NCI-H2227 treated with DMSO at 0.1 percent for 48 hours (cell line): Measurements from ENCODE around the gene MAP3K2.

Source experiments
- DNase-seq: peaks from one replicate; lab custom pipeline; 2025; lab: John Stamatoyannopoulos, UW

The MAP3K2 gene, protein sequence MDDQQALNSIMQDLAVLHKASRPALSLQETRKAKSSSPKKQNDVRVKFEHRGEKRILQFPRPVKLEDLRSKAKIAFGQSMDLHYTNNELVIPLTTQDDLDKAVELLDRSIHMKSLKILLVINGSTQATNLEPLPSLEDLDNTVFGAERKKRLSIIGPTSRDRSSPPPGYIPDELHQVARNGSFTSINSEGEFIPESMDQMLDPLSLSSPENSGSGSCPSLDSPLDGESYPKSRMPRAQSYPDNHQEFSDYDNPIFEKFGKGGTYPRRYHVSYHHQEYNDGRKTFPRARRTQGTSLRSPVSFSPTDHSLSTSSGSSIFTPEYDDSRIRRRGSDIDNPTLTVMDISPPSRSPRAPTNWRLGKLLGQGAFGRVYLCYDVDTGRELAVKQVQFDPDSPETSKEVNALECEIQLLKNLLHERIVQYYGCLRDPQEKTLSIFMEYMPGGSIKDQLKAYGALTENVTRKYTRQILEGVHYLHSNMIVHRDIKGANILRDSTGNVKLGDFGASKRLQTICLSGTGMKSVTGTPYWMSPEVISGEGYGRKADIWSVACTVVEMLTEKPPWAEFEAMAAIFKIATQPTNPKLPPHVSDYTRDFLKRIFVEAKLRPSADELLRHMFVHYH

DNA sequence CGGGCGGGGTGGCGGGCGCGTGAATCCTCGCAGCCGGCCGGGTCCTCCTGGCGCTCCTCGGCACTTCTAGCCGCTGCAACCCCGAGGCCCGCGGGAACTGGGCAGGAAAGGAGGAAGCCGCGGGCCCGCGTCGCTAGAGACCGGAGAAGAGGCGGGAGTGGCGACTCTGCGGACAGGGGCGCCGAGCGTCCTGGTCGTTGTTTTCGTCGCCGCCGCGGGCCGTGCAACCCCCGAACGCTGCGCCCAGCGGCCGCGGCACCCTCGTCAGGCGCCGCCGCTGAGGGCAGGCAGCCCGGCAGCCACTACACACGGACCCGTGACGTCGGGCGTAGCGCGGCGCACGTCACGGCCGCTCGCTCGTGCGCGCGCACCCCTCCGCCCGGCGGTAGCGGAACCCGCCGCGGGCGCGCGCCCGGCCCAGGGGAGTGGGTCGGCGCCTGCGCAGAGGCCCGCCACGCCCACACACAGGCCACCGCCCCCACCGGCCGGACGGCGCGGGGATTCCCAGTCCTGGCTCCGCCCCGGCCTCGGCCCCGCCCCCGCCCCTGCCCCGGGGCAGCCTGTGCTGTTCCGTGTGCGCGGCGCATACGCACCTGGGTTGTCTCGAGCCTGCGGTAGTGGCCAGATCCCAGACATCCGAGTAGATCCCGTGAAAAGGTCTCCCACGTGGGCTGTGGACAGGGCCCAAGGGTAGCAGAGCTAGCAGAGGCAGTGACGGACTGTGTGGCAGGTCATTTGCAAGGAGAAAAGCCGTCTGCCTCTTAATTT is at the start of gene MAP3K2:
Gene MAP3K2, minus strand, starts transcription at position 321 of the 768 bp plus-strand sequence. CDS start 44,846 bp downstream, outside the sequence.
- peak; percentile 95 for DNase-seq

DNA sequence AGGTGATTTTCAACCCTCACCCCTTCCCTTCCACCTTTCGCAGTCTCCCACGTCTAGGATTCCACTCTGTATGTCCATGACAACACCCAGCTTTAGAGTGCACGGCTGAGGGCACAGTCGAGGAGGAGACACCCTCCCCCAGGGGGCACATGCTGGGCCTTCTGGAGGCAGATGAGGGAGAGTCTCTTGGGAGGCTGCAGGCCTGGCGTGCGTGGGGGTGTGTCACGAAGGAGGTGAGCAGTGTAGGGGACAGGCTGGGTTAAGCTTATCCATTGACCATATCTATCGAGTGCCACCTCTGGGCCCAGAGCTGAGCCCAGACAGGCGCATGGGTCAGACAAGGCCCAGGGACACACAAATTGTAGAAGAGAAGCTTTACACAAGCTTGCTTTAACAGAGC is 49.3 kb upstream of the MAP3K2 start:
- DNase-seq = no peak

DNA sequence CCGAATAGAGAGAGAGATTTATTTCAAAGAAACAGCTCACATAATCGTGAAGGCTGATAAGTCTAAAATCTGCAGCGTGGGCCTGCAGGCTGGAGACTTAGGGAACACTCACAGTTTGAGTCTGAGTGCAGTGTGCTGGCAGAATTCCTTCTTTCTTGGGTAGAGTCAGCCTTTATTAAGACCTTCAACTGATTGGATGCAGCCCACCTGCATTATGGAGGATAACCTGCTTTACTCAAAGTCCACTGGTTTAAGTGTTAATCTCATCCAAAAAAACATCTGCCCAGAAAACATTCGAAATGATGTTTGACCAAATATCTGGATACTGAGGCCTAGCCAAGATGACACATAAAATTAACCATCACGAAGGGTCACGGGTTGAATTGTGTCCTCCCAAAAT is 46.7 kb upstream of the MAP3K2 start:
- no peak for DNase-seq

DNA sequence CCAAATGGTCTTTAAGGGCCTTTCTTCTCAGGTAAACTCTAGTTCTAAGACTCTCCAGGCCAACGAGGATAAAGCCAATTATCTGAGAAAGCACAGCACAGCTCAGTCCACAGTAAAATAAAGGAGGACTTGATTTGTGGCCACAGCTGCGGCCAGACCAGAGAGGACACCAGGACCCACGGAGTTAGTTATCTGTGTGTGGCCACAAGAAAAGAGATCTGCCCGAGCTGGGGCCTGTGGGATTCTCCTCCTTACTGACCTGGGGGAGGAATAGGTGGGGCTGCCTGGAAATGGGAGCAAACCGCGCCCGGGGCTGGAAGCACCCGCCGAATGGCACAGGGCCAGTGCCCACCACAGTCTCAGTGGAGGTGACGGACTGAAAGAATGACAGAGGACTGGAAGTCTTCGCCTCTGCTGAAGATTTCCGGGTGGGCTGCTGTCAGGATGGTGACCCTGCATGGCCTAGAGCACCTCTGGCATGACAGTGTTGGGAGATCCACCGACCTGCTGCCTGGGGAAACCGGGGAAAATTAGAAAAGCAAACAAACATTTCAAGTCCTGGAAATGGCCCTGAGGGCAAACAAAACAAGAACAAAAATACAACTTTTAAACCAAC is 43.7 kb upstream of the MAP3K2 start:
- no peak for DNase-seq

DNA sequence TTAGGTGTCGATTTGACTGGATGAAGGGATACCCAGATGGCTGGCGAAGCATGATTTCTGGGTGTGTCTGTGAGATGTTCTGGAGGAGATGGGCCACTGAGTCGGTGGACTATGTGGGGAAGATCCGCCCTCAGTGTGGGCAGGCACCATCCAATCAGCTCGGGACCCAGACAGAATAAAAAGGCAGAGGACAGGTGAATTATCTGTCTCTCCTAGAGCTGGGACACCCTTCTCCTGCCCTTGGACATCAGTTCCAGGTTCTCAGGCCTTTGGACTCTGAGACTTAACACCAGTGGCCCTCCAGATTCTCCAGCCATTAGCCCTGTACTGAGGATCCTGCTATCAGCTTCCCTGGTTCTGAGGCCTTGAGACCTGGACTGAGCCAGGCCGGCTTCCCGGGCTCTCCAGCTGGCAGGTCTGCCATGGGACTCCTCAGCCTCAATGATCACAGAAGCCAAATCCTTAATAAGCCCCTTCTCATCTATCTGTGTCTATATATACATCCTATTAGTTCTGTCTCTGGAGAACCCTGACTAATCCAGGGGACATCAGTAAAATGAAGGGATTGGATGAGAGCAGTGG is 42.2 kb upstream of the MAP3K2 start:
- DNase-seq = no peak

DNA sequence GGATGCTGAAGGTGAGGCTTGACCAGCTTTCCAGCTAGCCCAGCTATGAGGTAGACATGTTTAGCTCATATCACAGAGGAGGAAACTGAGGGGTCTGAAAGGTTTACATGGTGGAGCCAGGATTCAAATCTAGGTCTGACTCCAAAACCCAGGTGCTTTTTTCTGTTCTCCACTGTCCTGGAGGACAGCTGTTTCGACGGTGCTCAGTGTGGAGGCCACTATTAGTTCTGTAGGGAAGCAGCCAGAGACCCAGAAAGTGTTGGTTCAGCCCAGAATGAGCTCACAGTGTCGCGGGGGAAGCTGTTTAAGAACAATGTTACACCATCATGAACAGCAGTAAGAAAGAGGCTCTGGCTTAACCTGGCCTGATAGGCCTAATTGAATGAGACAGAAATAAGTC is 41.5 kb upstream of the MAP3K2 start:
- DNase-seq = no peak

DNA sequence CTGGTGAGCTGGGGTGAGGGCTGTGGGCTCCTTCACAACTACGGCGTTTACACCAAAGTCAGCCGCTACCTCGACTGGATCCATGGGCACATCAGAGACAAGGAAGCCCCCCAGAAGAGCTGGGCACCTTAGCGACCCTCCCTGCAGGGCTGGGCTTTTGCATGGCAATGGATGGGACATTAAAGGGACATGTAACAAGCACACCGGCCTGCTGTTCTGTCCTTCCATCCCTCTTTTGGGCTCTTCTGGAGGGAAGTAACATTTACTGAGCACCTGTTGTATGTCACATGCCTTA is 41.0 kb upstream of the MAP3K2 start:
- DNase-seq = no peak

DNA sequence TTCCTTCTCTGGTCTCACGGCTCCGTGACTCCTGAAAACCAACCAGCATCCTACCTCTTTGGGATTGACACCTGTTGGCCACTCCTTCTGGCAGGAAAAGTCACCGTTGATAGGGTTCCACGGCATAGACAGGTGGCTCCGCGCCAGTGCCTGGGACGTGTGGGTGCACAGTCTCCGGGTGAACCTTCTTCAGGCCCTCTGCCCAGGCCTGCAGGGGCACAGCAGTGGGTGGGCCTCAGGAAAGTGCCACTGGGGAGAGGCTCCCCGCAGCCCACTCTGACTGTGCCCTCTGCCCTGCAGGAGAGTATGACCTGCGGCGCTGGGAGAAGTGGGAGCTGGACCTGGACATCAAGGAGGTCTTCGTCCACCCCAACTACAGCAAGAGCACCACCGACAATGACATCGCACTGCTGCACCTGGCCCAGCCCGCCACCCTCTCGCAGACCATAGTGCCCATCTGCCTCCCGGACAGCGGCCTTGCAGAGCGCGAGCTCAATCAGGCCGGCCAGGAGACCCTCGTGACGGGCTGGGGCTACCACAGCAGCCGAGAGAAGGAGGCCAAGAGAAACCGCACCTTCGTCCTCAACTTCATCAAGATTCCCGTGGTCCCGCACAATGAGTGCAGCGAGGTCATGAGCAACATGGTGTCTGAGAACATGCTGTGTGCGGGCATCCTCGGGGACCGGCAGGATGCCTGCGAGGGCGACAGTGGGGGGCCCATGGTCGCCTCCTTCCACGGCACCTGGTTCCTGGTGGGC is 40.5 kb upstream of the MAP3K2 start:
- no peak for DNase-seq

DNA sequence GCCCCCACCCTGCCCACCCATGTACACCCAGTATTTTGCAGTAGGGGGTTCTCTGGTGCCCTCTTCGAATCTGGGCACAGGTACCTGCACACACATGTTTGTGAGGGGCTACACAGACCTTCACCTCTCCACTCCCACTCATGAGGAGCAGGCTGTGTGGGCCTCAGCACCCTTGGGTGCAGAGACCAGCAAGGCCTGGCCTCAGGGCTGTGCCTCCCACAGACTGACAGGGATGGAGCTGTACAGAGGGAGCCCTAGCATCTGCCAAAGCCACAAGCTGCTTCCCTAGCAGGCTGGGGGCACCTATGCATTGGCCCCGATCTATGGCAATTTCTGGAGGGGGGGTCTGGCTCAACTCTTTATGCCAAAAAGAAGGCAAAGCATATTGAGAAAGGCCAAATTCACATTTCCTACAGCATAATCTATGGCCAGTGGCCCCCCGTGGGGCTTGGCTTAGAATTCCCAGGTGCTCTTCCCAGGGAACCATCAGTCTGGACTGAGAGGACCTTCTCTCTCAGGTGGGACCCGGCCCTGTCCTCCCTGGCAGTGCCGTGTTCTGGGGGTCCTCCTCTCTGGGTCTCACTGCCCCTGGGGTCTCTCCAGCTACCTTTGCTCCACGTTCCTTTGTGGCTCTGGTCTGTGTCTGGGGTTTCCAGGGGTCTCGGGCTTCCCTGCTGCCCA is 39.7 kb upstream of the MAP3K2 start:
- DNase-seq = no peak

DNA sequence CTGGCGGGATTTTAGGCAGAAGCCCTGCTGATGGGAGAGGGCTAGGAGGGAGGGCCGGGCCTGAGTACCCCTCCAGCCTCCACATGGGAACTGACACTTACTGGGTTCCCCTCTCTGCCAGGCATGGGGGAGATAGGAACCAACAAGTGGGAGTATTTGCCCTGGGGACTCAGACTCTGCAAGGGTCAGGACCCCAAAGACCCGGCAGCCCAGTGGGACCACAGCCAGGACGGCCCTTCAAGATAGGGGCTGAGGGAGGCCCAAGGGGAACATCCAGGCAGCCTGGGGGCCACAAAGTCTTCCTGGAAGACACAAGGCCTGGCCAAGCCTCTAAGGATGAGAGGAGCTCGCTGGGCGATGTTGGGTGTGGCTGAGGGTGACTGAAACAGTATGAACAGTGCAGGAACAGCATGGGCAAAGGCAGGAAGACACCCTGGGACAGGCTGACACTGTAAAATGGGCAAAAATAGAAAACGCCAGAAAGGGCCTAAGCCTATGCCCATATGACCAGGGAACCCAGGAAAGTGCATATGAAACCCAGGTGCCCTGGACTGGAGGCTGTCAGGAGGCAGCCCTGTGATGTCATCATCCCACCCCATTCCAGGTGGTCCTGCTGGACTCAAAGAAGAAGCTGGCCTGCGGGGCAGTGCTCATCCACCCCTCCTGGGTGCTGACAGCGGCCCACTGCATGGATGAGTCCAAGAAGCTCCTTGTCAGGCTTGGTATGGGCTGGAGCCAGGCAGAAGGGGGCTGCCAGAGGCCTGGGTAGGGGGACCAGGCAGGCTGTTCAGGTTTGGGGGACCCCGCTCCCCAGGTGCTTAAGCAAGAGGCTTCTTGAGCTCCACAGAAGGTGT is 39.0 kb upstream of the MAP3K2 start:
- no peak for DNase-seq

DNA sequence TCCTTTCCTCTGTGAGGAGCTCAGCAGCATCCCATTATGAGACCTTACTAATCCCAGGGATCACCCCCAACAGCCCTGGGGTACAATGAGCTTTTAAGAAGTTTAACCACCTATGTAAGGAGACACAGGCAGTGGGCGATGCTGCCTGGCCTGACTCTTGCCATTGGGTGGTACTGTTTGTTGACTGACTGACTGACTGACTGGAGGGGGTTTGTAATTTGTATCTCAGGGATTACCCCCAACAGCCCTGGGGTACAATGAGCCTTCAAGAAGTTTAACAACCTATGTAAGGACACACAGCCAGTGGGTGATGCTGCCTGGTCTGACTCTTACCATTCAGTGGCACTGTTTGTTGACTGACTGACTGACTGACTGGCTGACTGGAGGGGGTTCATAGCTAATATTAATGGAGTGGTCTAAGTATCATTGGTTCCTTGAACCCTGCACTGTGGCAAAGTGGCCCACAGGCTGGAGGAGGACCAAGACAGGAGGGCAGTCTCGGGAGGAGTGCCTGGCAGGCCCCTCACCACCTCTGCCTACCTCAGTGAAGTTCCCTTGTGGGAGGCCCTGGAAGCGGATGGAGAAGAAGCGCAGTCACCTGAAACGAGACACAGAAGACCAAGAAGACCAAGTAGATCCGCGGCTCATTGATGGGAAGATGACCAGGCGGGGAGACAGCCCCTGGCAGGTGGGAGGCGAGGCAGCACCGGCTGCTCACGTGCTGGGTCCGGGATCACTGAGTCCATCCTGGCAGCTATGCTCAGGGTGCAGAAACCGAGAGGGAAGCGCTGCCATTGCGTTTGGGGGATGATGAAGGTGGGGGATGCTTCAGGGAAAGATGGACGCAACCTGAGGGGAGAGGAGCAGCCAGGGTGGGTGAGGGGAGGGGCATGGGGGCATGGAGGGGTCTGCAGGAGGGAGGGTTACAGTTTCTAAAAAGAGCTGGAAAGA is 38.0 kb upstream of the MAP3K2 start:
- no peak for DNase-seq

DNA sequence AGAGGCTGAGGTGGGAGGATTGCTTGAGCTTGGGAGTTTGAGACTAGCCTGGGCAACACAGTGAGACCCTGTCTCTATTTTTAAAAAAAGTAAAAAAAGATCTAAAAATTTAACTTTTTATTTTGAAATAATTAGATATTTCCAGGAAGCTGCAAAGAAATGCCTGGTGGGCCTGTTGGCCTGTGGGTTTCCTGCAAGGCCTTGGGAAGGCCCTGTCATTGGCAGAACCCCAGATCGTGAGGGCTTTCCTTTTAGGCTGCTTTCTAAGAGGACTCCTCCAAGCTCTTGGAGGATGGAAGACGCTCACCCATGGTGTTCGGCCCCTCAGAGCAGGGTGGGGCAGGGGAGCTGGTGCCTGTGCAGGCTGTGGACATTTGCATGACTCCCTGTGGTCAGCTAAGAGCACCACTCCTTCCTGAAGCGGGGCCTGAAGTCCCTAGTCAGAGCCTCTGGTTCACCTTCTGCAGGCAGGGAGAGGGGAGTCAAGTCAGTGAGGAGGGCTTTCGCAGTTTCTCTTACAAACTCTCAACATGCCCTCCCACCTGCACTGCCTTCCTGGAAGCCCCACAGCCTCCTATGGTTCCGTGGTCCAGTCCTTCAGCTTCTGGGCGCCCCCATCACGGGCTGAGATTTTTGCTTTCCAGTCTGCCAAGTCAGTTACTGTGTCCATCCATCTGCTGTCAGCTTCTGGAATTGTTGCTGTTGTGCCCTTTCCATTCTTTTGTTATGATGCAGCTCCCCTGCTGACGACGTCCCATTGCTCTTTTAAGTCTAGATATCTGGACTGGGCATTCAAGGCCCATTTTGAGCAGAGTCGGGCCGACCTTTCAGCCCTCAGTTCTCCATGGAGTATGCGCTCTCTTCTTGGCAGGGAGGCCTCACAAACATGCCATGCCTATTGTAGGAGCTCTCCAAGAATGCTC is 37.1 kb upstream of the MAP3K2 start:
- DNase-seq = no peak

DNA sequence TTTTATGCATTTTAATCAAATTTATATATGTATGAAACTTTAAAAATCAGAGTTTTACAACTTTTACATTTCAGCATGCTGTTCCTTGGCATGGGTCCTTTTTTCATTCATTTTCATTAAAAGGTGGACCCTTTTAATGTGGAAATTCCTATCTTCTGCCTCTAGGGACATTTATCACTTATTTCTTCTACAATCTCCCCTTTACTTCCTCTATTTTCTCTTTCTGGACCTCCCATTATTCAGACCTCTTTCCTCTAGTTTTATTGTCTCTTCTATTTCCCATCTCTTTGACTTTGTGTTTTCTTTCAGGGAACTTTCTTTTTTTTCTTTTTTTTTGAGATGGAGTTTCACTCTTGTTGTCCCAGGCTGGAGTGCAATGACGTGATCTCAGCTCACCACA is 36.1 kb upstream of the MAP3K2 start:
- DNase-seq = peak; percentile 44

DNA sequence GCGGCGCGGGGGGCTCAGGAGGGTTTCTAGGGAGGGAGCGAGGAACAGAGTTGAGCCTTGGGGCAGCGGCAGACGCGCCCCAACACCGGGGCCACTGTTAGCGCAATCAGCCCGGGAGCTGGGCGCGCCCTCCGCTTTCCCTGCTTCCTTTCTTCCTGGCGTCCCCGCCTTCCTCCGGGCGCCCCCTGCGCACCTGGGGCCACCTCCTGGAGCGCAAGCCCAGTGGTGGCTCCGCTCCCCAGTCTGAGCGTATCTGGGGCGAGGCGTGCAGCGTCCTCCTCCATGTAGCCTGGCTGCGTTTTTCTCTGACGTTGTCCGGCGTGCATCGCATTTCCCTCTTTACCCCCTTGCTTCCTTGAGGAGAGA is 35.7 kb upstream of the MAP3K2 start:
- DNase-seq = peak; percentile 44

DNA sequence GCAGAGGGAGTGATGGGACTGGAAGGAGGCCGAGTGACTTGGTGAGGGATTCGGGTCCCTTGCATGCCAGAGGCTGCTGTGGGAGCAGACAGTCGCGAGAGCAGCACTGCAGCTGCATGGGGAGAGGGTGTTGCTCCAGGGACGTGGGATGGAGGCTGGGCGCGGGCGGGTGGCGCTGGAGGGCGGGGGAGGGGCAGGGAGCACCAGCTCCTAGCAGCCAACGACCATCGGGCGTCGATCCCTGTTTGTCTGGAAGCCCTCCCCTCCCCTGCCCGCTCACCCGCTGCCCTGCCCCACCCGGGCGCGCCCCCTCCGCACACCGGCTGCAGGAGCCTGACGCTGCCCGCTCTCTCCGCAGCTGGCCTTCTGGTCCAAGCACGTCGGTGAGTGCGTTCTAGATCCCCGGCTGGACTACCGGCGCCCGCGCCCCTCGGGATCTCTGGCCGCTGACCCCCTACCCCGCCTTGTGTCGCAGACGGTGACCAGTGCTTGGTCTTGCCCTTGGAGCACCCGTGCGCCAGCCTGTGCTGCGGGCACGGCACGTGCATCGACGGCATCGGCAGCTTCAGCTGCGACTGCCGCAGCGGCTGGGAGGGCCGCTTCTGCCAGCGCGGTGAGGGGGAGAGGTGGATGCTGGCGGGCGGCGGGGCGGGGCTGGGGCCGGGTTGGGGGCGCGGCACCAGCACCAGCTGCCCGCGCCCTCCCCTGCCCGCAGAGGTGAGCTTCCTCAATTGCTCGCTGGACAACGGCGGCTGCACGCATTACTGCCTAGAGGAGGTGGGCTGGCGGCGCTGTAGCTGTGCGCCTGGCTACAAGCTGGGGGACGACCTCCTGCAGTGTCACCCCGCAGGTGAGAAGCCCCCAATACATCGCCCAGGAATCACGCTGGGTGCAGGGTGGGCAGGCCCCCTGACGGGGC is 35.0 kb upstream of the MAP3K2 start:
- peak; percentile 41 for DNase-seq

DNA sequence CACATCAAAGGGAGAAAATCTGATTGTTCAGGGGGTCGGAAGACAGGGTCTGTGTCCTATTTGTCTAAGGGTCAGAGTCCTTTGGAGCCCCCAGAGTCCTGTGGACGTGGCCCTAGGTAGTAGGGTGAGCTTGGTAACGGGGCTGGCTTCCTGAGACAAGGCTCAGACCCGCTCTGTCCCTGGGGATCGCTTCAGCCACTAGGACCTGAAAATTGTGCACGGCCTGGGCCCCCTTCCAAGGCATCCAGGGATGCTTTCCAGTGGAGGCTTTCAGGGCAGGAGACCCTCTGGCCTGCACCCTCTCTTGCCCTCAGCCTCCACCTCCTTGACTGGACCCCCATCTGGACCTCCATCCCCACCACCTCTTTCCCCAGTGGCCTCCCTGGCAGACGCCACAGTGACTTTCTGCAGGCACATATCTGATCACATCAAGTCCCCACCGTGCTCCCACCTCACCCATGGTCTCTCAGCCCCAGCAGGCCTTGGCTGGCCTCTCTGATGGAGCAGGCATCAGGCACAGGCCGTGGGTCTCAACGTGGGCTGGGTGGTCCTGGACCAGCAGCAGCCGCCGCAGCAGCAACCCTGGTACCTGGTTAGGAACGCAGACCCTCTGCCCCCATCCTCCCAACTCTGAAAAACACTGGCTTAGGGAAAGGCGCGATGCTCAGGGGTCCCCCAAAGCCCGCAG is 34.2 kb upstream of the MAP3K2 start:
- no peak for DNase-seq
